ENCODE measurements around the gene KSR2. TPM values are rescaled to one million over a fixed set of nuclear protein-coding genes. Genes with fewer than 3 reads are reported as not detected.

The KSR2 gene
- total RNA-seq, 1 donor from 2014 or later, result 0.30 TPM

- Mint-ChIP-seq H3K27ac (no peak overlapping the region), H3K4me1 (peaks cover 2% of the 10 kb centered on the region), H3K9me3 (no peaks in the 10 kb centered on the region), H3K4me3 (no peak overlapping the region), H3K36me3 (no peaks in the 10 kb centered on the region), H3K27me3 (ENCODE audit: insufficient read depth, low read depth) (peaks cover 3% of the 10 kb centered on the region)
- no peak overlapping the region for H3K9ac ChIP-seq
- H4K20me1 ChIP-seq (ENCODE audit: low read depth), result no peaks in the 10 kb centered on the region
- H3K27me3 ChIP-seq, result no peaks in the 10 kb centered on the region
- peak; percentile 28 for DNase-seq (ENCODE audit: low spot score)
- H3K4me3 ChIP-seq, result no peak overlapping the region
- no peaks in the 10 kb centered on the region for H3K79me2 ChIP-seq (ENCODE audit: low read depth)
- H3K4me1 ChIP-seq, result peaks cover 4% of the 10 kb centered on the region
- H3K36me3 ChIP-seq, result no peaks in the 10 kb centered on the region
- peak overlapping the region; percentile 11 for H3K4me2 ChIP-seq
- TF ChIP-seq CTCF (IDR thresholded peaks at IDR 0.05) (no peak), EZH2phosphoT487 (IDR thresholded peaks at IDR 0.05) (no peak), EZH2 (IDR thresholded peaks at IDR 0.05) (no peak)
- H3K27ac ChIP-seq, result no peak overlapping the region
- H3F3A ChIP-seq (ENCODE audit: low read depth), result no peaks in the 10 kb centered on the region
- peak overlapping the region; percentile 29 for H2AFZ ChIP-seq (replicated peaks)
- H3K9me3 ChIP-seq (ENCODE audit: low read depth), result no peaks in the 10 kb centered on the region
Observed at GRCh38 chr12:117514016-117514415, 454.8 kb downstream of the KSR2 start.

GRCh38 chr12:117513353-117513752 lies 455.4 kb downstream of the KSR2 start:
- no peaks in the 10 kb centered on the region for H3K27me3 ChIP-seq
- no peak overlapping the region for H3K27ac Mint-ChIP-seq
- H3K4me2 ChIP-seq, result no peak overlapping the region
- DNase-seq (ENCODE audit: low spot score), result no peak
- H3K36me3 Mint-ChIP-seq, result no peaks in the 10 kb centered on the region
- H3K27me3 Mint-ChIP-seq (ENCODE audit: insufficient read depth, low read depth), result peaks cover 3% of the 10 kb centered on the region
- no peak overlapping the region for H2AFZ ChIP-seq (replicated peaks)
- H3K36me3 ChIP-seq, result no peaks in the 10 kb centered on the region
- peaks cover 2% of the 10 kb centered on the region for H3K4me1 Mint-ChIP-seq
- H3K4me3 ChIP-seq, result no peak overlapping the region
- H3K9ac ChIP-seq, result no peak overlapping the region
- H3F3A ChIP-seq (ENCODE audit: low read depth), result no peaks in the 10 kb centered on the region
- H3K27ac ChIP-seq, result no peak overlapping the region
- no peak overlapping the region for H3K4me3 Mint-ChIP-seq
- no peaks in the 10 kb centered on the region for H3K9me3 ChIP-seq (ENCODE audit: low read depth)
- H3K4me1 ChIP-seq, result peaks cover 4% of the 10 kb centered on the region
- H3K9me3 Mint-ChIP-seq, result no peaks in the 10 kb centered on the region
- TF ChIP-seq EZH2 (IDR thresholded peaks at IDR 0.05) (no peak), CTCF (IDR thresholded peaks at IDR 0.05) (no peak), EZH2phosphoT487 (IDR thresholded peaks at IDR 0.05) (no peak)
- no peaks in the 10 kb centered on the region for H3K79me2 ChIP-seq (ENCODE audit: low read depth)
- no peaks in the 10 kb centered on the region for H4K20me1 ChIP-seq (ENCODE audit: low read depth)

- Histone ChIP-seq H3K27ac (no peak overlapping the region), H3K9ac (no peak overlapping the region), H4K20me1 (ENCODE audit: low read depth) (no peaks in the 10 kb centered on the region), H2AFZ (replicated peaks) (no peak overlapping the region), H3K4me3 (no peak overlapping the region), H3K79me2 (ENCODE audit: low read depth) (no peaks in the 10 kb centered on the region), H3K4me2 (no peak overlapping the region), H3K9me3 (ENCODE audit: low read depth) (no peaks in the 10 kb centered on the region), H3K27me3 (no peaks in the 10 kb centered on the region), H3K36me3 (no peaks in the 10 kb centered on the region), H3F3A (ENCODE audit: low read depth) (no peaks in the 10 kb centered on the region), H3K4me1 (no peaks in the 10 kb centered on the region)
- no peak for TF ChIP-seq EZH2 (IDR thresholded peaks at IDR 0.05)
- TF ChIP-seq EZH2phosphoT487 (IDR thresholded peaks at IDR 0.05), result no peak
- TF ChIP-seq CTCF (IDR thresholded peaks at IDR 0.05), result no peak
- no peak for DNase-seq (ENCODE audit: low spot score)
- H3K9me3 Mint-ChIP-seq, result no peaks in the 10 kb centered on the region
- H3K4me3 Mint-ChIP-seq, result no peak overlapping the region
- H3K27me3 Mint-ChIP-seq (ENCODE audit: insufficient read depth, low read depth), result no peaks in the 10 kb centered on the region
- no peak overlapping the region for H3K27ac Mint-ChIP-seq
- peaks cover 2% of the 10 kb centered on the region for H3K4me1 Mint-ChIP-seq
- no peaks in the 10 kb centered on the region for H3K36me3 Mint-ChIP-seq
Observed at GRCh38 chr12:117508468-117508867, 460.3 kb downstream of the KSR2 start.
